OCI-LY7 (cell line): ENCODE measurements around the gene MEIS2. TPM values are rescaled to one million over a fixed set of nuclear protein-coding genes. Genes with fewer than 3 reads are reported as not detected.

Source experiments
- BruUV-seq: library from RNA; stranded (reverse); fragments of 400-500 nt; replicated peaks from 2 replicates; lab custom pipeline; 2021; lab: Mats Ljungman, UMichigan
- CTCF ChIA-PET: fragments of 300-600 bp; sonication (Branson Sonifier 250); formaldehyde crosslinking; loops from one replicate; lab custom pipeline; 2022; ENCODE audit warnings: antibody characterized with exemption; ENCODE audit not compliant: unreplicated experiment; lab: Charles Lee
- POLR2A ChIA-PET: fragments of 300-600 bp; sonication (Branson Sonifier 250); formaldehyde crosslinking; loops from one replicate; lab custom pipeline; 2022; ENCODE audit warnings: antibody characterized with exemption; lab: Charles Lee
- DNase-seq: peaks from one replicate; pipeline ENCODE4 v3.0.0-alpha.2; 2015; ENCODE audit warnings: low spot score
- H2AFZ ChIP-seq: fragments of 200-600 bp; sonication (generic), shearing (Covaris generic); 2 replicates; pipeline ENCODE4 v1.6.1; 2014; ENCODE audit warnings: mild to moderate bottlenecking, antibody characterized with exemption, low read length, moderate library complexity
- H3K27ac ChIP-seq: fragments of 200-600 bp; sonication (generic); 2 replicates; pipeline ENCODE4 v1.5.1; 2014; ENCODE audit warnings: mixed run types, low read depth, mild to moderate bottlenecking, moderate library complexity, low read length, inconsistent platforms; ENCODE audit not compliant: poor library complexity, severe bottlenecking
- H3K36me3 ChIP-seq: fragments of 200-600 bp; sonication (generic); 2 replicates; pipeline ENCODE4 v1.6.1; 2014; ENCODE audit warnings: mild to moderate bottlenecking, antibody characterized with exemption, low read length, moderate library complexity, mixed read lengths; ENCODE audit not compliant: insufficient read depth
- H3K4me1 ChIP-seq: fragments of 200-600 bp; sonication (generic); 2 replicates; pipeline ENCODE4 v1.5.1; 2014; ENCODE audit warnings: mild to moderate bottlenecking, low read length; ENCODE audit not compliant: insufficient read depth, poor library complexity, severe bottlenecking
- H3K4me2 ChIP-seq: fragments of 200-600 bp; sonication (generic); 2 replicates; pipeline ENCODE4 v1.6.1; 2014; ENCODE audit warnings: mild to moderate bottlenecking, low read length
- H3K4me3 ChIP-seq: fragments of 200-600 bp; sonication (generic); 2 replicates; pipeline ENCODE4 v1.5.1; 2014; ENCODE audit warnings: mild to moderate bottlenecking, low read depth, low read length; ENCODE audit not compliant: poor library complexity, severe bottlenecking
- H3K79me2 ChIP-seq: fragments of 200-600 bp; sonication (generic); 2 replicates; pipeline ENCODE4 v1.6.1; 2016; ENCODE audit warnings: low read depth, mild to moderate bottlenecking, low read length, moderate library complexity, mixed read lengths; ENCODE audit not compliant: insufficient read depth
- H3K9me2 ChIP-seq: fragments of 200-600 bp; sonication (generic); 2 replicates; pipeline ENCODE4 v1.6.1; 2016; ENCODE audit warnings: mild to moderate bottlenecking, low read length, mixed read lengths; ENCODE audit not compliant: insufficient read depth
- H3K9me3 ChIP-seq: fragments of 200-600 bp; sonication (generic); 2 replicates; pipeline ENCODE4 v1.6.1; 2014; ENCODE audit warnings: mild to moderate bottlenecking, mixed run types, low read length, mixed read lengths
- H4K20me1 ChIP-seq: fragments of 200-600 bp; sonication (generic); 2 replicates; pipeline ENCODE4 v1.6.1; 2014; ENCODE audit warnings: mild to moderate bottlenecking, antibody characterized with exemption, low read length, moderate library complexity, mixed read lengths; ENCODE audit not compliant: insufficient read depth
- EZH2phosphoT487 ChIP-seq: fragments of 200-600 bp; sonication (generic); IDR thresholded peaks from 2 replicates; pipeline ENCODE4 v1.6.1; 2018; ENCODE audit warnings: low read depth, borderline replicate concordance, mild to moderate bottlenecking, mixed run types, antibody characterized with exemption, low read length, moderate library complexity, mixed read lengths
- intact Hi-C: fragments of 100-400 bp; cut with micrococcal nuclease; formaldehyde crosslinking; loops from one replicate; pipeline ENCODE4 v1.10.0; 2022; ENCODE audit not compliant: unreplicated experiment
- total RNA-seq, 2 experiments: library from RNA; depleted of rRNA in 1 of 2; stranded (reverse); fragments of >200 nt in 1 of 2; shearing (Covaris generic) in 1 of 2; gene quantifications; 2 replicates each; pipeline ENCODE4 v1.2.3, GENCODE V29; 2014 to 2022
- TF ChIP-seq, protein P1 (sequence below): fragments of 200-600 bp; sonication (generic); conservative IDR thresholded peaks from 2 replicates; pipeline ENCODE4 v1.5.1; 2014; ENCODE audit warnings: mild to moderate bottlenecking, antibody characterized with exemption, low read length, moderate library complexity, mixed read lengths

Gene MEIS2
- total RNA-seq, 2 experiments from 2014 or later: 31.0 to 35.8 TPM

DNA sequence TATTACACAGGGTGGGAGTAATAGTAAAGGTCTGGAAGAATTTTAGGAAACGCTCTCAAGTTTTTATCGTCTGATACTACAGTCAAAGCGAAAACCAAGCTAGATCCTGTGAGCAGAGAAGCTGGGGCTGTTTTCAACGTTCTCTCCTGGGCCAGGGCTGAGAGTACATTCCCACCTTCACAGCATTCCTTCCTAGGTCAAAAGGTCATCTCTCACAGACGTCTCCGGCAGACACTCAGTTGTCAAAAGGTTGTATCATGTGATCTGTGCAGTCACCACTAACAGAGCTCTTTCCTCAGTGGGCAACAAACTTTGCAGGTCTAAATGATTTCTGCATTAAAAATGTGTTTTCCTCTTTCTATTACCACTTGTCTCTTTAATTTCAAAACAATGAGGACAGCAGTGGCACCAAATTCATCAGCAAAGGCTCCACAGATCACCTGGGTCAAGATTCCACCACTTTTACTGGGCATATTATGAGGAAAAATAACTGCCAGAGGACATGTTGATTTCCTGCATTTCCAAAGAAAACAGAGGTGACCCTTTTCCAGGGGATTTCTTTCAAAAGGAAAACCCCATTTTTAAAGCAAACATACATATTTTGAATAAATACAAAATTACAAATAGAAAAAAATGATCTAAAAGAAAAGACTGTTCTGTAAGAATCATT is 41.9 kb downstream of the MEIS2 start:
- Histone ChIP-seq H2AFZ (no peak overlapping the region), H3K4me2 (no peak overlapping the region), H3K9me2 (no peaks in the 10 kb centered on the region), H3K79me2 (no peaks in the 10 kb centered on the region), H3K27ac (no peak overlapping the region), H3K9me3 (no peaks in the 10 kb centered on the region), H3K4me3 (no peak overlapping the region), H3K36me3 (peaks cover 19% of the 10 kb centered on the region), H4K20me1 (no peaks in the 10 kb centered on the region), H3K4me1 (no peaks in the 10 kb centered on the region)
- CTCF ChIA-PET: no interaction called here
- no TSS peak for BruUV-seq
- DNase-seq: no peak
- TF ChIP-seq EZH2phosphoT487: no peak
- TF ChIP-seq, protein P1, sequence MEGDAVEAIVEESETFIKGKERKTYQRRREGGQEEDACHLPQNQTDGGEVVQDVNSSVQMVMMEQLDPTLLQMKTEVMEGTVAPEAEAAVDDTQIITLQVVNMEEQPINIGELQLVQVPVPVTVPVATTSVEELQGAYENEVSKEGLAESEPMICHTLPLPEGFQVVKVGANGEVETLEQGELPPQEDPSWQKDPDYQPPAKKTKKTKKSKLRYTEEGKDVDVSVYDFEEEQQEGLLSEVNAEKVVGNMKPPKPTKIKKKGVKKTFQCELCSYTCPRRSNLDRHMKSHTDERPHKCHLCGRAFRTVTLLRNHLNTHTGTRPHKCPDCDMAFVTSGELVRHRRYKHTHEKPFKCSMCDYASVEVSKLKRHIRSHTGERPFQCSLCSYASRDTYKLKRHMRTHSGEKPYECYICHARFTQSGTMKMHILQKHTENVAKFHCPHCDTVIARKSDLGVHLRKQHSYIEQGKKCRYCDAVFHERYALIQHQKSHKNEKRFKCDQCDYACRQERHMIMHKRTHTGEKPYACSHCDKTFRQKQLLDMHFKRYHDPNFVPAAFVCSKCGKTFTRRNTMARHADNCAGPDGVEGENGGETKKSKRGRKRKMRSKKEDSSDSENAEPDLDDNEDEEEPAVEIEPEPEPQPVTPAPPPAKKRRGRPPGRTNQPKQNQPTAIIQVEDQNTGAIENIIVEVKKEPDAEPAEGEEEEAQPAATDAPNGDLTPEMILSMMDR: no peak
- intact Hi-C loops: no loop called here
- POLR2A ChIA-PET: interaction anchor here (0.6 kb wide), 1 partner anchor 333 kb away, joined by 3 read pairs; no protein-coding TSS in a partner anchor

DNA sequence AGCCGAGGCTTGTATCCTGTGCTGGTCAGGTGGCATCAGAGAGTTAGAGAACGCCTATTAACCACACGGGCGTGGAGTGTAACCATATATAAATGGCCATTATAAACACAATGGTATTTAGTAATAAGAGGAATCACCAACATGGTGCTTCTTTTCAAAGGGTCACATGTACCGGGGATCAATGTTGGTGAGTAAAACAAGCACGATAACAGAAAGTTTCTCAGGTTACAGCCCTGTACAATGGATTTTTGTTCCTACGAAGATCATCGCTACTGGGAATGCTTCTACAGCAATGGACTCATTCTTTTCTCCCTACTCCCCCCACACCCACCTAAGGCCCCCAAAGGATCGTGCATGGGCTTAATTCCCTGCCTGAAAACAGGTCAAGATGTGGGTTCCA is 42.5 kb downstream of the MEIS2 start:
- H3K27ac ChIP-seq: no peak overlapping the region
- H3K4me1 ChIP-seq: no peaks in the 10 kb centered on the region
- H3K4me3 ChIP-seq: no peak overlapping the region
- no peak for DNase-seq
- BruUV-seq: no TSS peak
- intact Hi-C loops: no loop called here
- H3K36me3 ChIP-seq: peaks cover 19% of the 10 kb centered on the region
- POLR2A ChIA-PET: interaction anchor here (0.6 kb wide), 1 partner anchor 332 kb away, joined by 3 read pairs; no protein-coding TSS in a partner anchor
- H4K20me1 ChIP-seq: no peaks in the 10 kb centered on the region
- no peaks in the 10 kb centered on the region for H3K79me2 ChIP-seq
- no peak overlapping the region for H2AFZ ChIP-seq
- TF ChIP-seq, protein P1: no peak
- TF ChIP-seq EZH2phosphoT487: no peak
- H3K9me2 ChIP-seq: no peaks in the 10 kb centered on the region
- no peaks in the 10 kb centered on the region for H3K9me3 ChIP-seq
- CTCF ChIA-PET: no interaction called here
- no peak overlapping the region for H3K4me2 ChIP-seq

DNA sequence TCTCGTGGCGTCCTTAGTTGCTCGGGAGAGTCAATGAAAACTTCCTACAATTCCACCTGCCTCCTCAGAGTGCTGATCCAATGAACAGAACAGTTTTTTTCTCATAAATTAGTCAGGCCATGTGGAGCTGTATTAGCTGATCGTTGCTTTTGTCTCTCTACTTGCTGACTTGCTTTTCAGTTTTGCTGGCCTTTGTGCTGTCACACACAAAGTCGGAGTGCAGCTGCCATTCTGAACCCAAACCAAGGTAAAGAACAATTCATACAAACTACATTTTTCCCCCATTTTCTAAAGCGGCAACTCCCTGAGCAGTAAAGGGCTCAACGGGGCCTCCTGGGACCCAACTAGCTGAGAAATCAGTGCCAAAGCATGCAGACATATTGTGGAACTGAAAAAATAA is 43.1 kb downstream of the MEIS2 start:
- H3K9me2 ChIP-seq: no peaks in the 10 kb centered on the region
- no peak overlapping the region for H3K4me3 ChIP-seq
- CTCF ChIA-PET: no interaction called here
- H3K27ac ChIP-seq: no peak overlapping the region
- no peak for DNase-seq
- H2AFZ ChIP-seq: no peak overlapping the region
- POLR2A ChIA-PET: interaction anchor here (0.6 kb wide), 1 partner anchor 35 kb away, joined by 4 read pairs; no protein-coding TSS in a partner anchor
- H3K36me3 ChIP-seq: peaks cover 15% of the 10 kb centered on the region
- no peaks in the 10 kb centered on the region for H3K9me3 ChIP-seq
- no peaks in the 10 kb centered on the region for H3K79me2 ChIP-seq
- no peaks in the 10 kb centered on the region for H3K4me1 ChIP-seq
- no TSS peak for BruUV-seq
- H3K4me2 ChIP-seq: no peak overlapping the region
- no peaks in the 10 kb centered on the region for H4K20me1 ChIP-seq
- intact Hi-C loops: no loop called here
- TF ChIP-seq EZH2phosphoT487: no peak
- TF ChIP-seq, protein P1: no peak
